Mucosa of descending colon (tissue), 3 donors: ENCODE results near the gene BIRC6. TPM values are rescaled to one million over a fixed set of nuclear protein-coding genes. Genes with fewer than 3 reads are reported as not detected.

Experiments
- ATAC-seq: fragments of 200-7000 bp; cut with Tn5 transposase; one replicate; pipeline ENCODE4 v1.9.1; 2020; ENCODE audit warnings: mild to moderate bottlenecking, moderate library complexity
- DNase-seq, 3 donors: peaks; one replicate each; pipeline ENCODE4 v3.0.0-alpha.2; 2020
- H3K36me3 ChIP-seq: fragments of 200-600 bp; one replicate; pipeline ENCODE4 v1.8.0; 2021; ENCODE audit warnings: low read depth, mild to moderate bottlenecking
- H3K4me1 ChIP-seq: fragments of 200-600 bp; one replicate; pipeline ENCODE4 v1.8.0; 2021; ENCODE audit warnings: low read depth, mild to moderate bottlenecking
- H3K4me3 ChIP-seq: fragments of 200-600 bp; one replicate; pipeline ENCODE4 v1.8.0; 2021; ENCODE audit warnings: mild to moderate bottlenecking
- H3K9me3 ChIP-seq: fragments of 200-600 bp; one replicate; pipeline ENCODE4 v1.8.0; 2021; ENCODE audit warnings: mild to moderate bottlenecking
- CTCF ChIP-seq: fragments of 200-600 bp; IDR thresholded peaks from one replicate; pipeline ENCODE4 v1.8.0; 2022; ENCODE audit warnings: antibody characterized with exemption, mild to moderate bottlenecking
- intact Hi-C, 2 donors: fragments of 100-400 bp; cut with DNase I in 1 of 2; cut with micrococcal nuclease in 1 of 2; formaldehyde crosslinking; loops; one replicate each; pipeline versions ENCODE4 v1.11.0 to v1.11.1; 2022; cut with DNase I, micrococcal nuclease
- total RNA-seq, 3 donors: library from RNA; stranded (reverse); fragmentation: NEBNext Ultra II Directional in 2 of 3; extraction: Animal tissue kit (Norgen Biotek cat#: 25700) in 2 of 3; gene quantifications; one replicate each; pipeline versions ENCODE4 v1.2.1 to v1.2.4, GENCODE V29; 2021 to 2023
- donor health status: DM: no; HTN: no; CAD: no; lungs with moderate emphysema.
- donor health status: DM: no; HTN: no; CAD: no.
- donor health status: DM: no; HTN: yes; CAD: no.

The BIRC6 gene
- total RNA-seq, 3 donors from 2014 or later: 102 to 136 (median 112) TPM

GRCh38 chr2:32489061-32489460 is 132.2 kb downstream of the BIRC6 start:
- intact Hi-C loops: no loop called here
- no peak for ATAC-seq
- no peaks in the 10 kb centered on the region for H3K9me3 ChIP-seq
- TF ChIP-seq CTCF: no peak
- no peaks in the 10 kb centered on the region for H3K36me3 ChIP-seq
- no peak overlapping the region for H3K4me3 ChIP-seq
- no peak for DNase-seq
- no peaks in the 10 kb centered on the region for H3K4me1 ChIP-seq

GRCh38 chr2:32491346-32491745 is 134.5 kb downstream of the BIRC6 start:
- Histone ChIP-seq H3K36me3 (no peaks in the 10 kb centered on the region), H3K4me1 (no peaks in the 10 kb centered on the region), H3K4me3 (no peak overlapping the region), H3K9me3 (no peaks in the 10 kb centered on the region)
- no peak for DNase-seq
- intact Hi-C loops: no loop called here
- TF ChIP-seq CTCF: no peak
- ATAC-seq: no peak

- H3K4me1 ChIP-seq: no peaks in the 10 kb centered on the region
- H3K9me3 ChIP-seq: no peaks in the 10 kb centered on the region
- ATAC-seq (no peak), DNase-seq (no peak)
- intact Hi-C loops: no loop called here
- no peak for TF ChIP-seq CTCF
- H3K4me3 ChIP-seq: no peak overlapping the region
- no peaks in the 10 kb centered on the region for H3K36me3 ChIP-seq
These were observed 138.3 kb downstream of the BIRC6 start for GRCh38 chr2:32495139-32495538.

GRCh38 chr2:32496662-32497061 is 139.8 kb downstream of the BIRC6 start:
- no peaks in the 10 kb centered on the region for H3K36me3 ChIP-seq
- H3K4me1 ChIP-seq: no peaks in the 10 kb centered on the region
- no peak for DNase-seq
- intact Hi-C loops: no loop called here
- no peak overlapping the region for H3K4me3 ChIP-seq
- TF ChIP-seq CTCF: no peak
- ATAC-seq: no peak
- no peaks in the 10 kb centered on the region for H3K9me3 ChIP-seq

GRCh38 chr2:32498306-32498705 is 141.5 kb downstream of the BIRC6 start:
- Histone ChIP-seq H3K4me1 (no peaks in the 10 kb centered on the region), H3K36me3 (no peaks in the 10 kb centered on the region), H3K9me3 (no peaks in the 10 kb centered on the region), H3K4me3 (no peak overlapping the region)
- no peak for TF ChIP-seq CTCF
- no peak for ATAC-seq
- DNase-seq: no peak
- intact Hi-C loops: no loop called here

GRCh38 chr2:32502941-32503340 is 146.1 kb downstream of the BIRC6 start:
- DNase-seq: no peak
- Histone ChIP-seq H3K4me3 (no peak overlapping the region), H3K4me1 (no peaks in the 10 kb centered on the region), H3K9me3 (no peaks in the 10 kb centered on the region), H3K36me3 (no peaks in the 10 kb centered on the region)
- ATAC-seq: no peak
- intact Hi-C loops: no loop called here
- TF ChIP-seq CTCF: no peak
